Mononuclear cell (primary cell): ENCODE data around the gene PCP4. TPM values are rescaled to one million over a fixed set of nuclear protein-coding genes. Genes with fewer than 3 reads are reported as not detected.

Source experiments
- H3K27me3 ChIP-seq: 2 replicates; pipeline ENCODE4 v1.6.0; 2011; ENCODE audit warnings: low read length, control low read depth; ENCODE audit not compliant: insufficient read depth
- H3K4me1 ChIP-seq: 2 replicates; pipeline ENCODE4 v1.5.1; 2011; ENCODE audit warnings: mild to moderate bottlenecking, low read length, control low read depth; ENCODE audit not compliant: insufficient read depth
- H3K4me3 ChIP-seq: 2 replicates; pipeline ENCODE4 v1.5.1; 2011; ENCODE audit warnings: mild to moderate bottlenecking, low read length, moderate library complexity
- H3K9me3 ChIP-seq: 2 replicates; pipeline ENCODE4 v1.5.1; 2011; ENCODE audit warnings: low read depth, mild to moderate bottlenecking, control low read depth, low read length
- total RNA-seq: library from RNA; depleted of rRNA; stranded (reverse); fragments of >200 nt; gene quantifications from one replicate; pipeline ENCODE4 v1.2.3, GENCODE V29; 2012

Gene PCP4
- total RNA-seq, result not detected

DNA sequence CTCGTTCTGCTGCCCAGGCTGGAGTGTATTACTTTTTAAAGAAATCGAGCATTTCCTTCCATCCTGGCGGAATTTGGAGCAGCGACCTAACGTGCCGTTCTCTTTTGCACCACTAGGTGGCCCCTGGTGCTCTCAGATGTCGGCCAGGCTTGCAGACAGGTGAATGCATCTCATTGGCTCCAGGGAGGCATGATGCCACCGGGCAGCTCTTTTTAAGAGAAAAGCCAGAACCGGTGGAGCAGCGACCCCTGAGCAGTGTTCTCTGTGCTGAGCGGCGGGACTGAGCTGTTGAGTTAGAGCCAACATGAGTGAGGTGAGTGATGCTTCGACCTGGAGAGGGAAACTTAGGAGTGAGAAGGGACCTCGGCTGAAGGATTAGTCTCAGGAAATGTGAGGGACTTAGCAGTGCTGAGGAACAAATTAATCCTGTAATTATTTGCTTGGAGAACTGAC lies at the start of gene PCP4:
TSS of gene PCP4 (plus strand) at position 241 of the 453 bp plus-strand sequence. CDS start at position 305, 64 bp downstream.
- Histone ChIP-seq H3K4me3 (no peak within 1 kb of the TSS), H3K4me1 (no peaks in the 10 kb centered on the region), H3K9me3 (no peaks in the 10 kb centered on the region), H3K27me3 (no peaks in the 10 kb centered on the region)

DNA sequence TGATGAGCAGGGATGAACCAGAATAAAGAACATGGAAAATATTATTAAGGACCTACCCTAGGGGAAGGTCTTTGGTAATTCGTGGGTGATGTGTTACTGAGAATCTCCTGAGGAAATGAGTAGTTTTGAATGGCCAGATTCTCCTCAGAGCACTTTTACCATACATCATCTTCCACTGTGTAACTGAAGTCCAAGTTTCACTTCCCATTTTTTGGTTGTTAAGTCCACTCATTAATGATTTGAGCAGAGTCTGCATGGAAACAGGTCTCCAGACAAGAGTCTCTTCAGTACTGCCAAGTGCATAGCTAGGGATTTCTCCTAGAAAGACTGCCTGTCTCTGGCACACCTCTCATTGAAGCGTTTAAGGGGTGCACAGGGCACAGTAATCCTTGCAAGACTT lies 48.7 kb upstream of the PCP4 start:
- H3K27me3 ChIP-seq, result no peaks in the 10 kb centered on the region
- H3K4me1 ChIP-seq, result no peaks in the 10 kb centered on the region

DNA sequence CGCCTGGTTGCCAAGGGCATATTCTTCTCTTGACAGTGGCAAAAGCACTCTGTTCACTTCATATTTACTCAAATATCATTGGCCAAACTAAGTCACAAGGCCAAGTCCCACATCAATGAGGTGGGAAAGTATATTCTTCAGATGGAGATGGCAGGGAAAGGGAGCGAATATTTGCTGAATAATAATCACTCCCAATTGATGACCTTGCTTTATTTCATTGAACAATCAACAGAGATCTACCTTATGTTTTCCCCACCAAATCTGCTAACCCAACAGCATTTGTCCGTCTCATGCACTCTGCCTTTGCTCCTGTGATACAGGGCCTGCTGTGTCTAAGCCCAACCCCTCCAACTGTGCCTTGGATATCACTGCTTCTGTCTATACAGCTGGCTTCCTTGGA lies 45.2 kb upstream of the PCP4 start:
- H3K27me3 ChIP-seq, result no peaks in the 10 kb centered on the region
- H3K4me3 ChIP-seq, result no peak overlapping the region
- no peaks in the 10 kb centered on the region for H3K4me1 ChIP-seq
- H3K9me3 ChIP-seq, result no peaks in the 10 kb centered on the region

More for the DNA sequence above, 48.7 kb upstream of the PCP4 start:
- Histone ChIP-seq H3K9me3 (no peaks in the 10 kb centered on the region), H3K4me3 (no peak overlapping the region)

DNA sequence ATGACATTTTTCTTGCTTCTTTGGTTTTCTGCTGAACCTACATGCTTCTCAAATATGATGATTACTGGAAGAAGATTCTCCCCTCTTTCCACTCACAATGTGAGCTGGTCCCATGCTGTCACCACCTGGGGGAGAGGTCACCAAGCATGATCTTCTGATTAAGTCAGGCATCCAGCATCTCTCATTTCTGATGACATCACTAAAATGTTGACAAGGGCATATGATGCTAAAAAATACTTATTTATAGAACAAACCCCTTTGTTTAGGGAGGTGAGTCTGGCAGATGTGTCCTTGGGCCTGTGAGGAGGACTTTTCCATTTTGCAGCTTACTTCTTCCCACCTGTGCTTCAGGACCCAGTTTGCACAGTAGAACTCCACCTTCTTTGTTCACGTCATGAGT lies 42.0 kb upstream of the PCP4 start:
- H3K4me3 ChIP-seq, result no peak overlapping the region
- H3K27me3 ChIP-seq, result no peaks in the 10 kb centered on the region
- no peaks in the 10 kb centered on the region for H3K9me3 ChIP-seq
- H3K4me1 ChIP-seq, result no peaks in the 10 kb centered on the region

DNA sequence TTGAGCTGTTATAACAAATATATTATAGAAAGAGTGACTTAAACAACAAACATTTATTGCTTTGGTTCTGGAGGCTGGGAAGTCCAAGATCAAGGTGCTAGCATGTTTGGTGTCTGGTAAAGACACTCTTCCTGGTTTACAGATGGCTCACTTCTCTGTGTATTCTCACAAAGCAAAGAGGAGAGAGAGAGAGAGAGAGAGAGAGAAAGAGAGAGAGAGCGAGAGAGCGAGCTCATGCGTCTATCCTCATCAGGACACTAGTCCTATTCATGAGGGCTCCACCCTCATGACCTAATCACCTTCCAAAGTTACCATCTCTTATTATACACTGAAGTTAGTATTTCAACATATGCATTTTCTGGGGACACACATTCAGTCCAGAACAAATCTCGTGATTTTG lies 32.7 kb upstream of the PCP4 start:
- Histone ChIP-seq H3K27me3 (no peaks in the 10 kb centered on the region), H3K9me3 (no peaks in the 10 kb centered on the region), H3K4me3 (no peak overlapping the region), H3K4me1 (no peaks in the 10 kb centered on the region)

DNA sequence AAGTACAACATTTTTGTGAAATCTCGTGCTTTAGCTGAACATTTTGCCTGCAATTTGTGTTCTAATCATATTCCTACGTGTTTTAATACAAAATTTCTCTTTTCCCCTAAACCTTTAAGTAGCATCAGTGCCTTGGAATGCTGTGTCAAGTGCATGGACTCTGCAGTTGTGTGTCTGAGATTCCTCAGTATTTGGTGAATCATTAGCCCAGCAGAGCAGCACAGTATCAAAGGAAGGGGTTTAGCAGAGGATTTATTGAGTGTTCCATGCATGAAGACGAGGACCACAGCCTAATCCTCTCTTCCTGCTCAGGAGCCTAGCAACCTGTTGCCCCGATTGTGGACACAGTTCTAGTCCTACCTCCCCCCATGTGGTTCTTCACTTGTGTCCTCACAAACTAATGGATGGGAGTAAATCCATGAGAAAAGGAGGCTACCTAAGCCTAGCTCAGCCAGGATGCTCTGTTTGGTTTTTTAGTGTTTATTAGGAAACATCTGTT lies 29.3 kb upstream of the PCP4 start:
- H3K4me3 ChIP-seq, result no peak overlapping the region
- no peaks in the 10 kb centered on the region for H3K27me3 ChIP-seq
- no peaks in the 10 kb centered on the region for H3K4me1 ChIP-seq
- H3K9me3 ChIP-seq, result no peaks in the 10 kb centered on the region

DNA sequence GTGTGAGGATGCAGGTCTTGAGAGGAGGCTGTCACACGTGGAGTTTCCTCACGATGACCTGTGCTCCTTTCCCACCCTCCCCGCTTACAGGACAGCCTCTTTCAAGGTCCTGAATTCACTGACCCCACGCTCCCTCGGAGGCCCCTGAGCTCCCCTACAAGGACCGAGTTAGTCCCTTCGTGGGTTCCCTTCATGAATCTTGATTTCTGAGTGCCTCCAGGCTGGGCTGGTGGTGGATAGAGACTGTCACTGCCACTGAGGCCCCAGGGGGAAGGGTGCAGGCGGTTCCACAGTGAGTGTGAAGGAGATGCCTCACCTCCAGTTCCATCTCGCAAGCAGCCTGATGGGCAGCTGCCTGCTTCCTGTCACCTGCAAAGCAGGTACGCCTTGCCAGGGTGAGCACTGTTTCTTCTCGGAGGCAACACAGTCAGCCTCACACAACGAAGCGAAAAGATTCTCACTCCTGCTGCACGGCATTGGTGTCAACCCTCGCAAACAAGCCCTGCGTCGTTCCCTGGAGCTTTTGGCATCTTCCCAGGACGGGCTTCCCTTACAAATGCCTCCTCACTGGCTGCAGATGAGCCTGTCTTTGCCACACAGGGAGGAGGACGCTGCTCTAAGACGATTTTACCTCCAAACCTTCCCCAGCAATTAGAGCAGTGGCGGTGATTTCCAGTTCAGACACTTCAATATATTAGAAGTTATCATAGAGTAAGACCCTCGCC lies 26.7 kb upstream of the PCP4 start:
- H3K27me3 ChIP-seq, result no peaks in the 10 kb centered on the region
- H3K9me3 ChIP-seq, result no peaks in the 10 kb centered on the region
- no peaks in the 10 kb centered on the region for H3K4me1 ChIP-seq
- H3K4me3 ChIP-seq, result no peak overlapping the region

DNA sequence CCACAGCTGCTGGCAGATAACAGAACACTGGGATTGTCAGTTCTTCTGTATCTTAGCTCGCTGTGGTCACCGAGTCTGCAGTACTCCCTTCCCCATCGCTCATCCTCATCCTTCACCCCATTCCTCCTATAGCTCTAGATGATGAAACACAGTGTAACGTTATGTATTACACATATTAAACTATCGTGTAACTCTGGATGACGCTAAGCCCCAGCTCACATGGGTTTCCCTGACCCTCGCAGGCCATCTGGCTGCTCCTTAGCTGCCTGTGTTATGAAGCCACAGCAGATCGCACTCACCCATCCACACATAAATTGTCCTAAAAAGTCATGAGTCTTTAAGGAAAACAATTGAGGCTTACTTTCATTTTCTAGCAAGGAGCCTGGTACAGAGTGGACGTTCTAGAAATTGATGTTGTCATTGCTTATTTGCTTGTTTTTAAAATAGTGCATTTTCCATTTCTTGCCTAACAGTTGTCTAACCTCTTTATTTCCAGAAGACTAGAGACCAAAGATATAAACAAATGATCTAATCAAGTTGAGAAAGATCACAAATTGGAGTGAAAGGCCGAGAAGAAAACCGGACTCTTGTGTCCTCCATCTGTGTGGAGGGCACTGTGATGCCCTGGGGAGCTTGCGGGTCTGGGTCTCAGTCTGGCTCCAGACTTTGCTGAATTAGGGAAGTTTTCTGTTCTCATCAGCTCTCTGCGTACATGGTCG lies 24.3 kb upstream of the PCP4 start:
- Histone ChIP-seq H3K4me3 (no peak overlapping the region), H3K9me3 (no peaks in the 10 kb centered on the region), H3K27me3 (no peaks in the 10 kb centered on the region)

DNA sequence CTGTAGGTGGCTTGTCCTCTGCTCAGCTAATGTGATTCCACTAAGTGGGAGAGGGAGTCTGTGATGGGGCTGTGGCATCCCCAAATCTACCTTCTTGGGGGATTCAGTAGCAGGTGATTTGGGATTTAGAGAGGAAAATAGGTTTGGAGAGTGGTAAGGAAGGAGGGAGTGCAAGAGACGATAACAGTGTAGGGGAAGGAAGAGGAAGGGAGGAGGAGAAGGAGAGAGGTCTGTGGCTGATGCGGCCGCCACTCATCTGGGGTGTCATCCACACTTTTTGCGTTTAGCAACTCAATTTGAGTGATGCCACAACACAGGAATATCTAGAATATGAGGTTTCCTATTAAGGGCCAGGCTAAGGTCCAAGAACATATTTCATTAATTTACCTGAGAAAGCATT lies 23.8 kb upstream of the PCP4 start:
- Histone ChIP-seq H3K4me1 (no peaks in the 10 kb centered on the region), H3K9me3 (no peaks in the 10 kb centered on the region), H3K4me3 (no peak overlapping the region), H3K27me3 (no peaks in the 10 kb centered on the region)

More for the DNA sequence above, 24.3 kb upstream of the PCP4 start:
- no peaks in the 10 kb centered on the region for H3K4me1 ChIP-seq

DNA sequence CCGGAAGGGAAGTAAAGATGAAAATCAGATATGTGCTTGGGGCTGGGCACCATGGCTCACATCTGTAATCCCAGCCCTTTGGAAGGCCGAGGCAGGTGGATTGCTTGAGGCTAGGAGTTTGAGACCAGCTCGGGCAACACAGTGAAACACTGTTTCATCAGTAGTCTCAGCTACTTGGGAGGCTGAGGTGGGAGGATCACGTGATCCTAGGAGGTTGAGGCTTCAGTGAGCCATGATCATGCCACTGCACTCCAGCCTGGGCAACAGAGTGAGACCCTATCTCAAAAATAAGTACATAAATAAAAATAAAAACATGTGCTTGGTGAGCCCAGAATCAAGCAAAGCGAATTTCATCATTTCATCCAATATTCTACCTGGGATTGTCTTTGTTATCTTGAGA lies 23.3 kb upstream of the PCP4 start:
- Histone ChIP-seq H3K4me1 (no peaks in the 10 kb centered on the region), H3K4me3 (no peak overlapping the region), H3K27me3 (no peaks in the 10 kb centered on the region), H3K9me3 (no peaks in the 10 kb centered on the region)

DNA sequence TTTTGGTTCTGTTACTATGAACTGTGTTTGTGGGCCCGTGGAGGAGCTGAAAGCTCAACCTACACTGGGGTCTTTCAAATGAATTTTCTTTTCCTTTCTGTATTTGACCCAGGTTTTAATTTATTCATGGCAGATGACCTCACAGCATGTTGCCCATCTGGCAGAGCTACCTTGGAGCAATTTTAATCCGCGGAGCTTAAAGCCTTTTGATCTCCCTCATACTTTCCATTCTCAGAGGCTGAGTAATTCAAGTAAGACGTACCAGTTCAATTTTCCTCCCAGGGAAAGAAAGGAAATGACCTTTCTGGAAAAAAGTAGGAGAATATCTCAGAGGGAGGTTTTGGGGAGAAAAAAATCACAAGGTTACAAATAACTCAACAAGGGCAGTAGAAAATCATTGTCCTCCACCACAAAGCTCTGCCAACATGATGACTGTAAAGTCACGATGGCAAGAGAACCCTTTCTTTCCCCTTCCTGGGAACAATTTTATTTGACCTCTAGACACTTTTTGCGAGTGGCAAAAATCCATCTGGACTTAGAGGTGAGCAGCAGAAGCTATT lies 21.6 kb upstream of the PCP4 start:
- Histone ChIP-seq H3K4me3 (no peak overlapping the region), H3K27me3 (no peaks in the 10 kb centered on the region), H3K9me3 (no peaks in the 10 kb centered on the region), H3K4me1 (no peaks in the 10 kb centered on the region)

DNA sequence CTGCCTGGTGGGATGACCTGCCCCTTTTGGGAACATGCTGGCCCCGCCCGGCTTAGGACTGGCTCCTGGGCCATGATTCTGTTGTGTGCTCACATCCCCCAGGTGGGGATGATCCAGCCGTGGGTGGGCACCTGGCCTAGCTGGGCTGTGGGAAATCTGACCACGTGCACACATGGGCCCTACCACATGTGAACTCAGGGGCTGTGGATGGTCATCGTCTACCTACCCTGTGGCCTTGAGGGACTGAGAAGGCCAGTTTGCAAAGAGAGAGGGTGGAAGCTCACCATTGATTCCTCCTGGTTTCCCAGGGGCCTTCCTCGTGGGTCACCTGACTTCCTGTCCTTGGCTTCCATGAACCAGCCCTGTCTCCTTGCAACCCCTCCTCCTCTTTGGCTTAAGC lies 19.4 kb upstream of the PCP4 start:
- H3K27me3 ChIP-seq, result no peaks in the 10 kb centered on the region
- H3K4me3 ChIP-seq, result no peak overlapping the region
- H3K4me1 ChIP-seq, result no peaks in the 10 kb centered on the region
- H3K9me3 ChIP-seq, result no peaks in the 10 kb centered on the region

DNA sequence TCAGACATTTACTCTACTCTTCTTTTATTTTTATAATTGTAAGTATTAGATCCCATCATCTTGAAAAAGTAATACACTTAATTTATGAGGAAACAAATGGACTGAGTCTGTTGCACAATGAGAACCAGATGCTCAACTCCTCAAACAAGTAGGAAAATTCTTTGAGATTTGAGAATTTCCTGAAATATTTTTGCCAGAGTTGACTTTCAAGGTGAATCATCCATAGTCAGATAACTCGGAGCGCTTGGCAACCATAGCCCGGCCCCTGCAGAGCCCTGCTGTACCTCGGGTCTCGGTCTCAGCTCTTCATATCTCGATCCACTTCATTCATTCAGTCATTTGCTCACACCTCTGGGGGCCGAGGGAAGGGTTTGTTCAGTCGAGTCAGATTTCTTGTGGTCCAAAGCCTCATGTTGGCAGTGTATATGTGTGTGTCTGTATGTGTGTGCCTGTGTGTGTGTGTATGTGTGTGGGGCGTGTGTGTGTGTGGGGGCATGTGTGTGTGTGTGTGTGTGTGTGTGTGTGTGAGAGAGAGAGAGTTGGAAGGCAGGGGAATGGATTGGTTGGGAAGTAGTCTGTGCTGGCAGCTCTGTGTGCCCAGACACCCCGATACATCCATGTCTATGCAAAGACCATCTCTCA lies 18.1 kb upstream of the PCP4 start:
- no peaks in the 10 kb centered on the region for H3K4me1 ChIP-seq
- H3K27me3 ChIP-seq, result no peaks in the 10 kb centered on the region

DNA sequence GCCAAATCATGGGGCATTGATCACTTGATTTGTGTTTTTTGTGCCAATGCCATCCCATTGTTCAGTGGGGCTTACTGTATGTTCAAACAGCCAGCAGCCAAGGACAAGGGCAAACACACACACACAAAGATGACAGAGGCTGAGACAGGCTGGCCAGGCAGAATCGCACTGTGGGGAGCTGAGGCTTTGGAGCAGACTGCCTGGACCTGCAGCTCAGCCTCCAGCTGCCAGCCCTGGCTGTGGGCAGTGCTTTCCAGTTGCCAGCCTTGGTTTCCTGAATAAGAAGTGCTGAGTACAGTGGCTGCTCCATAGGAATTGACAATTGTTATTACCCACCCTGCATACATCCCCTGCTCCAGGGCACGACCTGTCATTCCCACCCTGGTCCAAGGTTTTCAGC lies 16.9 kb upstream of the PCP4 start:
- Histone ChIP-seq H3K27me3 (no peaks in the 10 kb centered on the region), H3K4me3 (no peak overlapping the region), H3K9me3 (no peaks in the 10 kb centered on the region), H3K4me1 (no peaks in the 10 kb centered on the region)

More for the DNA sequence above, 18.1 kb upstream of the PCP4 start:
- H3K9me3 ChIP-seq, result no peaks in the 10 kb centered on the region
- H3K4me3 ChIP-seq, result no peak overlapping the region

DNA sequence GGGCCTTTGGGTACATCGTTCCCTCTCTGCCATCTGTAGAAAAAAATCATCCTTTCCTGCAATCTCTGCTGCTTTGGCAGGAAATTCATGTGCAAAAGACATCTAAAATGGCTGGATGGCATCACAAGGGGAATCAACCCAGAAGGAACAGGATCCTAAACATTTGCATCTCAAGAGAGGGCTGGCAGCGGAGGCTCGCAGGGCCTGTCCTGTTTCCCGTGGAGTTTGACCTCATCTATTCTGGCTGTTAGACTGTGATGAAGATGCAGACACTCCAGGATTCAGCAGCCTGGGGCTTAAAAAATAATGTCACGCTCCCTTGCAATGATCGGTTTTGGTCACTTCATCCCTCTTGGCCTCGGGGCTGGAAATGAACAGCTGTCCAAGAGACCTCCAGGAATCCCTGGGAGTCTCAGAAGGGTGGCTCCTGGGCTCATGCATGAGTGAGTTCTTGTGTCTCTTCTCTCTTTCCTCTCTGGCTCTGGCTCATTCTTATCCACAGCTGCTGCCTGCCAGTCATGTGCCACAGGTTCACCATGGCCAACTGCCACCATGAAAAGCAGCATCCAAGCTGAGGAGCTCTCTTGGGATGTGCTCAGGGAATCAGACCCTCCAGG lies 16.1 kb upstream of the PCP4 start:
- Histone ChIP-seq H3K27me3 (no peaks in the 10 kb centered on the region), H3K4me3 (no peak overlapping the region)

More for the DNA sequence above, 16.1 kb upstream of the PCP4 start:
- H3K9me3 ChIP-seq, result no peaks in the 10 kb centered on the region
- H3K4me1 ChIP-seq, result no peaks in the 10 kb centered on the region
